Parathyroid adenoma (tissue), 2 donors: Measurements from ENCODE around the gene HPCAL4.

Experiments
- H2AFZ ChIP-seq: fragments of 300-600 bp; sonication (generic); one replicate; pipeline ENCODE4 v1.7.0; 2017; ENCODE audit warnings: antibody characterized with exemption, mild to moderate bottlenecking
- H3K27ac ChIP-seq: fragments of 300-600 bp; sonication (generic); one replicate; pipeline ENCODE4 v1.7.0; 2017
- H3K27me3 ChIP-seq: fragments of 300-600 bp; sonication (generic); one replicate; pipeline ENCODE4 v1.7.0; 2017; ENCODE audit warnings: low read length; ENCODE audit not compliant: control insufficient read depth, insufficient read depth
- H3K36me3 ChIP-seq: fragments of 300-600 bp; sonication (generic); one replicate; pipeline ENCODE4 v1.7.0; 2017; ENCODE audit warnings: low read length; ENCODE audit not compliant: control insufficient read depth, insufficient read depth
- H3K4me1 ChIP-seq: fragments of 300-600 bp; sonication (generic); one replicate; pipeline ENCODE4 v1.7.0; 2017; ENCODE audit warnings: control low read depth
- H3K4me2 ChIP-seq: fragments of 300-600 bp; sonication (generic); one replicate; pipeline ENCODE4 v1.7.0; 2017; ENCODE audit warnings: low read length
- H3K4me3 ChIP-seq: fragments of 300-600 bp; sonication (generic); one replicate; pipeline ENCODE4 v1.7.0; 2017; ENCODE audit warnings: low read depth, low read length
- H3K79me2 ChIP-seq: fragments of 300-600 bp; sonication (generic); one replicate; pipeline ENCODE4 v1.7.0; 2017; ENCODE audit warnings: control low read depth
- H3K9ac ChIP-seq: fragments of 300-600 bp; sonication (generic); one replicate; pipeline ENCODE4 v1.7.0; 2017; ENCODE audit warnings: mild to moderate bottlenecking
- H3K9me3 ChIP-seq: fragments of 300-600 bp; sonication (generic); one replicate; pipeline ENCODE4 v1.7.0; 2017; ENCODE audit warnings: low read length; ENCODE audit not compliant: control insufficient read depth
- TF ChIP-seq, protein P1 (sequence below): fragments of 300-600 bp; sonication (generic); IDR thresholded peaks from one replicate; pipeline ENCODE4 v1.7.0; 2017; ENCODE audit warnings: antibody characterized with exemption, mild to moderate bottlenecking
- donor health status: primary hyperparathyroidism.

Gene HPCAL4

DNA sequence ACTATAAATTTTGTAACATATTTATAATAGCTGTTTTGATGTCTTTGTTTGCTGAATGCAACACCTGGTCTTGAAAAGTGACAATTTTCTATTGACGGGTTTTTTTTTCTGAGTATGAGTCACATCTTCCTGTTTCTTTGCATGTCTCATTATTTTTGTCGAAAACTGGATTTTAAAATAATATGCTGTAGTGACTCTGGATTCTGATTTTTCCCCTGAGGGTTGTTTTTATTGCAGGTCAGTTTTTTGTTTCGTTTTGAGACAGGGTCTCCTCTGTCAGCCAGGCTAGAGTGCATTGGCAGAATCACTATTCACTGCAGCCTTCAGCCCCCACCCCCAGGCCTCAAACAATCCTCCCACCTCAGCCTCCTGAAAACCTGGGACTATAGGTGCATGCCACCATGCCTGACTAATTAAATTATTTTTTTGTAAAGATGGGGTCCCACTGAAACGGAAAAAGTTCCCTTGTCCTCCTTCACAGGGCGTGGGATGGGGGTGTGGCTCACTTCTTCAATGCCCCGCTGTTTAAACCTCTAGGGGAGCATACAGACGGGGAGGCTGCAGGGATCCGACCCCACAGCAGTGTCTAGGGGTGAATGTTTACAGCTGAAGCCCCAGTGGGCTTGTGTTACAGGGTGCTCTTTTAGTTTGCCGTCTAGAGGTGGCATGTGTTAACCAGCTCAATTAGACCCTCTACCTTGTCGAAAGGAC lies 36.1 kb upstream of the HPCAL4 start:
- TF ChIP-seq, protein P1, sequence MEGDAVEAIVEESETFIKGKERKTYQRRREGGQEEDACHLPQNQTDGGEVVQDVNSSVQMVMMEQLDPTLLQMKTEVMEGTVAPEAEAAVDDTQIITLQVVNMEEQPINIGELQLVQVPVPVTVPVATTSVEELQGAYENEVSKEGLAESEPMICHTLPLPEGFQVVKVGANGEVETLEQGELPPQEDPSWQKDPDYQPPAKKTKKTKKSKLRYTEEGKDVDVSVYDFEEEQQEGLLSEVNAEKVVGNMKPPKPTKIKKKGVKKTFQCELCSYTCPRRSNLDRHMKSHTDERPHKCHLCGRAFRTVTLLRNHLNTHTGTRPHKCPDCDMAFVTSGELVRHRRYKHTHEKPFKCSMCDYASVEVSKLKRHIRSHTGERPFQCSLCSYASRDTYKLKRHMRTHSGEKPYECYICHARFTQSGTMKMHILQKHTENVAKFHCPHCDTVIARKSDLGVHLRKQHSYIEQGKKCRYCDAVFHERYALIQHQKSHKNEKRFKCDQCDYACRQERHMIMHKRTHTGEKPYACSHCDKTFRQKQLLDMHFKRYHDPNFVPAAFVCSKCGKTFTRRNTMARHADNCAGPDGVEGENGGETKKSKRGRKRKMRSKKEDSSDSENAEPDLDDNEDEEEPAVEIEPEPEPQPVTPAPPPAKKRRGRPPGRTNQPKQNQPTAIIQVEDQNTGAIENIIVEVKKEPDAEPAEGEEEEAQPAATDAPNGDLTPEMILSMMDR: no peak
- Histone ChIP-seq H3K27ac (no peak overlapping the region), H3K4me3 (no peak overlapping the region), H3K36me3 (no peaks in the 10 kb centered on the region), H3K4me1 (no peaks in the 10 kb centered on the region), H3K9ac (no peak overlapping the region), H3K79me2 (no peaks in the 10 kb centered on the region), H3K27me3 (no peaks in the 10 kb centered on the region), H2AFZ (no peak overlapping the region), H3K4me2 (no peak overlapping the region), H3K9me3 (no peaks in the 10 kb centered on the region)

DNA sequence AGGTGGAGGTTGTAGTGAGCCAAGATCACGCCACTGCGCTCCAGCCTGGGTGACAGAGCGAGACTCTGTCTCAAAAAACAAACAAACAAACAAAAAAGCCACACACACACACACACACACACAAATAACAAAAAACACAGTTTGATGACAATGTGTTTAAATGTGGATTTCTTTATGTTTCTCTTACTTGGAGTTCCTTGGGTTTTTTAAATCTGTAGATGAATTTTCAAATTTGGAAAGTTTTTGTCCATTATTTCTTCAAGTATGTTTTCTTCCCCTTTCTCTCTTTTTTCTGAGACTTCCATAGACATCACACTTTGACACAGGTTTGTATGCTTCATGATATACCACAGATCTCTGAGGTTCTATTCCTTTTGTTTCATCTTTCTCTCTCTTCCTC lies 35.4 kb upstream of the HPCAL4 start:
- Histone ChIP-seq H3K4me3 (no peak overlapping the region), H3K79me2 (no peaks in the 10 kb centered on the region), H3K9ac (no peak overlapping the region), H3K4me2 (no peak overlapping the region), H3K27ac (no peak overlapping the region), H2AFZ (no peak overlapping the region), H3K27me3 (no peaks in the 10 kb centered on the region), H3K9me3 (no peaks in the 10 kb centered on the region), H3K36me3 (no peaks in the 10 kb centered on the region), H3K4me1 (no peaks in the 10 kb centered on the region)
- TF ChIP-seq, protein P1: no peak

DNA sequence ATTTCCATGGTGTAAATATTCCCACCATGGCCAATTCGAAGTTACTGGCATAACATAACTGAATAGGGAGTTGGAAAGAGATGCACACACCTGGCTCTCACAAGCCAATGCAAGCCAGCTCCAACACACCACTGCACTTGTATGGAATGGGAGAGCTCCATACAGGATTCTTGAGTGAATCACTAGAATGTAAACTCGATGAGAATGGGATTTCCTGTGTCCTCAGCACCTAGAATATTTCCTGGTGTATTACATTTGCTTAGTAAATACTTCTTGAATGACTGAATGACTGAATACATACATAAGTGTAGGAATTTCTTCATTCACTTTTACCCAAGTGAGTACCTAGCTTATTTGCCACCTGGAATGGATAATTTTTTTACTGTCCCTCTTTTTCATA lies 31.3 kb upstream of the HPCAL4 start:
- Histone ChIP-seq H3K4me2 (no peak overlapping the region), H3K9ac (no peak overlapping the region), H3K9me3 (no peaks in the 10 kb centered on the region), H3K79me2 (no peaks in the 10 kb centered on the region), H3K27me3 (no peaks in the 10 kb centered on the region), H3K4me3 (no peak overlapping the region), H3K27ac (no peak overlapping the region), H3K4me1 (no peaks in the 10 kb centered on the region), H3K36me3 (no peaks in the 10 kb centered on the region), H2AFZ (no peak overlapping the region)
- TF ChIP-seq, protein P1: no peak

DNA sequence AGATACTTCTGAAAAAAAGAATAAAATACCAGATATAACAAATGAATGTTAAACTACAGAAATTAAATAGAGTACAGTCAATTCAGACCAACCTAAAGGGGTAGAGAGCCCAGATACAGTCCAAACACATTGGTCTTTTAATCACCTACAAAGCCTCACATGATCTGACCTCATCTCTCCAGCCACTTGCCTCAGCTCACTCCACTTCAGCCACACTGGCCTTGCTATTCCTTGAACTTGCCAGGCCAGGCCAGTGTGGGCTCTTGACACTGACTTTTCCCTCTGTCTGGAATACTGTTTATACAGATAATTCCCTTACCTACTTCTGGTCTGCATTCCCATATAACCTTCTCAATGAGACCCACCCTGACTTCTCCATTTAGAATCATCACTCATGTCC lies 30.4 kb upstream of the HPCAL4 start:
- Histone ChIP-seq H3K79me2 (no peaks in the 10 kb centered on the region), H3K9me3 (no peaks in the 10 kb centered on the region), H3K4me3 (no peak overlapping the region), H3K4me1 (no peaks in the 10 kb centered on the region), H2AFZ (no peak overlapping the region), H3K27ac (no peak overlapping the region), H3K4me2 (no peak overlapping the region), H3K9ac (no peak overlapping the region), H3K36me3 (no peaks in the 10 kb centered on the region), H3K27me3 (no peaks in the 10 kb centered on the region)
- TF ChIP-seq, protein P1: no peak
